ENCODE measurements around the gene SRGAP2C.
"Not testable (repeated sequence)": the region's sequence is repeated elsewhere in the genome, so short reads cannot be mapped to it uniquely, and the experiment has no call there.

Gene SRGAP2C

GRCh38 chr1:121386319-121386948 lies 201.7 kb downstream of the SRGAP2C start:
- DNase-seq: not testable (repeated sequence)

DNA sequence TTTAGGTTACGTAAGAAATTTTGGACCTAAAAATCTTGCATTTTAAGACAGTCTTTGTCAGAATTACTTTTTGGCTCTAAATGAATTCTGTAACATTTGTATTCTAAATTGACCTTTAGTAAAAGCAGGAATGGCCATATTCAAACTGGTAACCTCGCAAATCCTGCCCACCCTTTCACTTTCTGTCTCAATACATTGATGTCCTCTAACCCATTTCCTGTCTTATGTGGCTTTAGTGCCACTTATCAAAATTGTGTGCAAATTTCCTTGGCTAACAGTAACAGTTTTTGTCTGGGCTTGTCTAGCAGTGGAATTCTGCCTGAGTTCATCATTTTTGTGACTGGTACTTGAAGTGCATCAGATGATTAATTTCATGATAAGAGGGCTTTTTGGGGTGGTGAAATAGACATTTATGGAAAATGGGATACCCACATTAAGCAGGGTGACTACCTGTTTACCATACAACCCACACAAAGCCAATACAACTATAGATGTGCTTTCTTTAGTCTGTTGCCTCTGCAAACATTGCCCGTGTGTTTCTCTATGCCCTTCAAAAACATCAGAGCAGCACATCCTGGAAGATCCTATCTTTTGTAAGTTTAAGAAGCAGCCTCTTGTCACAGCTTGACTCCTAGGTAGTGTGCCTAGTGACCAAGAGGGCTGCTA lies 205.3 kb downstream of the SRGAP2C start:
- DNase-seq: not testable (repeated sequence)

- not testable (repeated sequence) for DNase-seq
These were observed 207.4 kb downstream of the SRGAP2C start for GRCh38 chr1:121392130-121392529.

GRCh38 chr1:121395718-121396201 lies 211.0 kb downstream of the SRGAP2C start:
- DNase-seq: peak; percentile 16

GRCh38 chr1:121396335-121397081 lies 211.7 kb downstream of the SRGAP2C start:
- DNase-seq: peak; percentile 56

DNA sequence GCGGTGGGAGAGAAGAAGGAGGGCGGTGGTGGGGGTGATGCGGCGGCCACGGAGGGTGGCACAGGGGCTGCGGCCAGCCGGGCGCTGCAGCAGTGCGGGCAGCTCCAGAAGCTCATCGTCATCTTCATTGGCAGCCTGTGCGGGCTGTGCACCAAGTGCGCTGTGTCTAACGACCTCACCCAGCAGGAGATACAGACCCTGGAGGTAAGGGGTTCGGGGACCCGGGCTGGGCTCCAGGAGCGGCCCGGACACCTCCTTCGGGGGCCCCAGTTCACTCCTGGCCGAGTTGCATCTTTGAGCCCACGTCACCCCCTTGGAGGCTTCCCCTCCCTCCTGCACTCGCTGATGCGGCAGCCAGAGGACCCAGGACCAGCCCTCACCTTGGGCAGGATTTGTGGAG lies 212.3 kb downstream of the SRGAP2C start:
- DNase-seq: not testable (repeated sequence)

GRCh38 chr1:121399193-121399592 lies 214.4 kb downstream of the SRGAP2C start:
- DNase-seq: not testable (repeated sequence)

DNA sequence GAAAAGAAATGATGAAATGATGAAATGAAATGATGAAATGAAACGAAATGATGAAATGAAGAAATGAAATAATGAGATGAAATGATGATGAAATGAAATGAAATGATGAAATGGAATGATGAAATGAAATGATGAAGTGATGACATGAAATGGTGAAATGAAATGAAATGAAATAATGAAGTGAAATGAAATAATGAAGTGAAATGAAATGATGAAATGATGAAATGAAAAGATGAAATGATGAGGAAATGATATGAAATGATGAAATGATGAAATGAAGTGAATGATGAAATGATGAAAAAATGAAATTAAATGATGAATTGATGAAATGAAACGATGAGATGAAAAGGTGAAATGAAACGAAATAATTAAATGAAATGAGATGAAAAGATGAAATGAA lies 215.3 kb downstream of the SRGAP2C start:
- DNase-seq: not testable (repeated sequence)

GRCh38 chr1:121400541-121401310 lies 216.0 kb downstream of the SRGAP2C start:
- DNase-seq: not testable (repeated sequence)

DNA sequence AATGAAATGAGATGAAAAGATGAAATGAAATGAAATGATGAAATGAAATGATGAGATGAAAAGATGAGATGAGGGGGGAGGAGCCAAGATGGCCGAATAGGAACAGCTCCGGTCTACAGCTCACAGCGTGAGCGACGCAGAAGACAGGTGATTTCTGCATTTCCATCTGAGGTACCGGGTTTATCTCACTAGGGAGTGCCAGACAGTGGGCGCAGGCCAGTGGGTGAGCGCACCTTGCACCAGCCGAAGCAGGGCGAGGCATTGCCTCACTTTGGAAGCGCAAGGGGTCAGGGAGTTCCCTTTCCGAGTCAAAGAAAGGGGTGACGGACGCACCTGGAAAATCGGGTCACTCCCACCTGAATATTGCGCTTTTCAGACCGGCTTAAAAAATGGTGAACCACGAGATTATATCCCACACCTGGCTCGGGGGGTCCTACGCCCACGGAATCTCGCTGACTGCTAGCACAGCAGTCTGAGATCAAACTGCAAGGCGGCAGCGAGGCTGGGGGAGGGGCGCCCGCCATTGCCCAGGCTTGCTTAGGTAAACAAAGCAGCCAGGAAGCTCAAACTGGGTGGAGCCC lies 216.7 kb downstream of the SRGAP2C start:
- DNase-seq: not testable (repeated sequence)

- not testable (repeated sequence) for DNase-seq
These were observed 218.5 kb downstream of the SRGAP2C start for GRCh38 chr1:121403254-121403653.

DNA sequence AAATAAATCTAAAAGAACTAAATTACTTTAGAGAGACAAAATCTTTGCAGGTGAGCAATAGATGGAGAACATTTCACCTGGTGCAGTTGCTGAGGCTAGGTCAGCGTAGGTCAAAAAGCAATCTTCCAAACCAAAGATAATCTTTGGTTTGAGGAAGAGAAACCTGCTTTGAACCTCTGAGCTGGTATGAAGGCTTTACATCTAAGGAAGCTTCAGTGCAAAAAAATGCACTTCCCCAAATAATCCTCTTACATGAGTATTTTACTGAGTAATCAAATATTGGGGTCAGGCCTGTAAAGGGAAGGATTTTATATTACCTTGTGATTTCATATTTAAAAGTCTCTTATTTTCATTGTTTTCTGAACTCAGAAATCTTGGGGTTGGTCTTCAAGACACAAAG lies 223.6 kb downstream of the SRGAP2C start:
- DNase-seq: no peak

GRCh38 chr1:121413821-121414220 lies 229.0 kb downstream of the SRGAP2C start:
- DNase-seq: no peak

GRCh38 chr1:121414905-121415304 lies 230.1 kb downstream of the SRGAP2C start:
- DNase-seq: no peak

DNA sequence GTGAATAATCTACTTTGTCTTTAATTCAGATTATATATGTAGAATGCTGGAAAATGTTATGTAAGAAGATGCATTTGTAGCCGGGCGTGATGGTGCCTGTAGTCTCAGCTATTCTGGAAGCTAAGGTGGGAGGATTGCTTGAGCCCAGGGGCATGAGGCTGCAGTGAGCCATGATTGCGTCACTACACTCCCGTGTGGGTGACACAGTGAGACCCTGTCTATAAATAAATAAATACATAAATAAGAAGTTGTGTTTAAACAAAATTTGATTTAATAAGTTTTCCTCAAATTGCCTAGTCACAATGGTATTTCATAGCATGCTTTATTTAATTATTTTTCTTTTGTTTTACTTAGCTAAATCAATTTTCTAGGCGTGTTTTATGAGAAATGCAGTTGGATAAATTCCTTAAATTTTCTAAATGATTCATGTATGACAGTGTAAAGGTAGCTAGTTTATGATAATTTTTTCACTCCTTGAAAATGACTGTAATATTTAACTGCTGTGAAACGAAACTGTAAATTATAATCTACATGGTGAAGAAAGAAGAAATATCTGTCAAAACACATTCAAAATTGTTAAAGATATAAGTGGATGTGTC lies 232.6 kb downstream of the SRGAP2C start:
- DNase-seq: no peak

- DNase-seq: no peak
These were observed 233.7 kb downstream of the SRGAP2C start for GRCh38 chr1:121418369-121419049.

DNA sequence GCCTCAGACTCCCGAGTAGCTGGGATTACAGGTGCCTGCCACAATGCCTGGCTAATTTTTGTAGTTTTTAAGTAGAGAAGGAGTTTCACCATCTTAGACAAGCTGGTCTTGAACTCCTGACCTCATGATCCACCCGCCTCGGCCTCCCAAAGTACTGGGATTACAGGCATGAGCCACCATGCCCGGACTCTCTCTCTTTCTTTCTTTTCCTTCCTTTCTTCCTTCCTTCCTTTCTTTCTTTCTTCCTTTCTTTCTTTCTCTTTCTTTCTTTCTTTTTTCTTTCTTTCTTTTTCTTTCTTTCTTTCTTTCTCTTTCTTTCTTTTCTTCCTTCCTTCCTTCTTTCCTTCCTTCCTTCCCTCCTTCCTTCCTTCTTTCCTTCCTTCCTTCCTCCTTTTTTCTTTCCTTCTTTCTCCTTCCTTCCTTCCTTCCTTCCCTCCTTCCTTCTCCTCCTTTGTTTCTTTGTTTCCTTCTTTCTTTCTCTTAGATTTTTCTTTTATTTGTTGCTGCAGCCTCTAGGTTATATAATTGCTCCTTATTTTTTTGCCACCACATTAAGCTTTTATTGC lies 234.4 kb downstream of the SRGAP2C start:
- not testable (repeated sequence) for DNase-seq

- DNase-seq: not testable (repeated sequence)
These were observed 236.7 kb downstream of the SRGAP2C start for GRCh38 chr1:121421490-121421889.

DNA sequence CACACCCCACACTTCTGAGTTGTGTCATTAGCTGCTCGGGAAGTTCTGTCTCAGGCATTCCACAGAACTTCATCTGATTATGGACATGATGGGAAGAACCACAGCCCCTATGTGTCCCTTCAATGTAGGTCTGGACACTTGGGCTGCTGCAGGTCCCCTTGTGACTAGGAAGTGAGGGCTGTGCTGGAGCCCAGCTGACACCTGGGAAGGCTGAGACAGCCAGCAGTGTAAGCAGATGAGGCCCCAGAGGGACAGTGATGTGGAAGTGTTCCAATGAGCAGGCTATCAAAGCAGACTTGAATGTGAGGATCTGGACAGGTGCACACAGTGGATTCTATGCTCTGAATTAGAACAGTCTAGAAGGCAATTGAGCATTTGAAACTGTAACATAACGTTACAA lies 239.2 kb downstream of the SRGAP2C start:
- not testable (repeated sequence) for DNase-seq

DNA sequence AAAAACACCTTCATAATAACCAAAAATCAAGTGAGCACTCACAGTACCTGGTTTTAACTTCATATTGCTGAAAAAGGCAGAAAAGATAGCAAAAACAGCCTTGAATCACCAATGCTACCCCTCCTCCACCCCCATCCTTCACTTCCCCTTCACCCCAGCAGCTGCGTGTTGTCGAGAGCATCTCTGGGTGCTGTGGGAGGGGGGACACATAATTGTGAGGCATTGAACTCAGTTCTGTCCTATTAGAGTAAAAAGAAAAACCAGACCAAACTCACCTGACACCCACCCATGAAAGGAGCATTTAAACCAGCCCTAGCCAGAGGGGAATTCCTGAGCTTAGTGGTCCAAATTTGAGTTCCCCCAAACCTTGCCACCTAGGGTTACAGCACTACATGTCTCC lies 248.7 kb downstream of the SRGAP2C start:
- not testable (repeated sequence) for DNase-seq

DNA sequence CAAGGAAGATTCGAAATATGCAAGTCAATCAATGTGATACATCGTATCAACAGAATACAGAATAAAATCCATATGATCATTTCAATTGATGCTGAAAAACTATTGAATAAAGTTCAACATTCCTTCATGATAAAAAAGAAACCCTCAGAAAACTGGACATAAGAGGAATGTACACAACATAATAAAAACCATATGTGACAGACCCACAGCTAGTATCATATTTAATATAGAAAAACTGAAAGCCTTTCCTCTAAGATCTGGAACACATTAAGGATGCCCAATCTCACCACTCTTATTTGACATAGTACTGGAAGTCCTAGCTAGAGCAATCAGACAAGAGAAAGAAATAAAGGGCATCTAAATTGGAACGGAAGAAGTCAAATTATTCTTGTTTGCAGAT lies 254.1 kb downstream of the SRGAP2C start:
- DNase-seq: not testable (repeated sequence)

Measured in CD4-positive, alpha-beta T cell treated with Interleukin-12 subunit alpha and Interleukin-12 subunit beta, for 1 hour (primary cell).